Panc1 (cell line): Measurements from ENCODE around the gene RYR3. TPM values are rescaled to one million over a fixed set of nuclear protein-coding genes. Genes with fewer than 3 reads are reported as not detected.

Experiments
- ATAC-seq: fragments of 200-7000 bp; cut with Tn5 transposase; 2 replicates; pipeline ENCODE4 v1.9.1; 2020; ENCODE audit warnings: mild to moderate bottlenecking, moderate library complexity
- BruUV-seq: library from RNA; stranded (reverse); fragments of 400-500 nt; replicated peaks from 2 replicates; lab custom pipeline; 2021; lab: Mats Ljungman, UMichigan
- CTCF ChIA-PET: fragments of 300-600 bp; sonication (Branson Sonifier 250); formaldehyde crosslinking; loops from one replicate; lab custom pipeline; 2022; ENCODE audit warnings: antibody characterized with exemption; lab: Charles Lee
- POLR2A ChIA-PET: fragments of 300-600 bp; sonication (Branson Sonifier 250); formaldehyde crosslinking; loops from one replicate; lab custom pipeline; 2022; ENCODE audit warnings: antibody characterized with exemption; lab: Charles Lee
- DNase-seq: peaks from one replicate; pipeline ENCODE4 v3.0.0-alpha.2; 2010; ENCODE audit warnings: low read depth, low spot score
- H3K27ac ChIP-seq: 2 replicates; pipeline ENCODE4 v1.5.1; 2011; ENCODE audit warnings: mild to moderate bottlenecking, low read length, inconsistent platforms
- H3K27me3 ChIP-seq: fragments of 200-500 bp; sonication (Bioruptor generic); 2 replicates; pipeline ENCODE4 v1.6.0; 2014; ENCODE audit warnings: low read length, inconsistent platforms; ENCODE audit not compliant: control insufficient read depth, insufficient read depth
- H3K36me3 ChIP-seq: fragments of 200-500 bp; sonication (Bioruptor generic); 2 replicates; pipeline ENCODE4 v1.5.1; 2014; ENCODE audit warnings: inconsistent platforms, mild to moderate bottlenecking, low read length, moderate library complexity; ENCODE audit not compliant: control insufficient read depth, insufficient read depth
- H3K4me1 ChIP-seq: 2 replicates; pipeline ENCODE4 v1.5.1; 2011; ENCODE audit warnings: inconsistent platforms, mild to moderate bottlenecking, low read length, moderate library complexity; ENCODE audit not compliant: control insufficient read depth, insufficient read depth
- H3K4me3 ChIP-seq, 2 experiments: 2 replicates each; pipeline ENCODE4 v1.5.1; 2011 to 2012; ENCODE audit warnings: low read depth in 2 of 2, low read length in 2 of 2, mild to moderate bottlenecking in 2 of 2, inconsistent platforms in 1 of 2, moderate library complexity in 1 of 2
- H3K9me3 ChIP-seq: fragments of 200-500 bp; sonication (Bioruptor generic); 2 replicates; pipeline ENCODE4 v1.5.1; 2014; ENCODE audit warnings: low read depth, mild to moderate bottlenecking, inconsistent platforms, low read length, moderate library complexity; ENCODE audit not compliant: control insufficient read depth, insufficient read depth
- CTCF ChIP-seq: fragments of 450-650 bp; IDR thresholded peaks from 2 replicates; pipeline ENCODE4 v1.5.1; 2017; ENCODE audit warnings: mild to moderate bottlenecking
- POLR2AphosphoS5 ChIP-seq: IDR thresholded peaks from 2 replicates; pipeline ENCODE4 v1.6.1; 2012; ENCODE audit warnings: mild to moderate bottlenecking, low read depth, low read length, moderate library complexity
- SIN3A ChIP-seq: IDR thresholded peaks from 2 replicates; pipeline ENCODE4 v1.6.1; 2012; ENCODE audit warnings: low read depth, mild to moderate bottlenecking, low read length, moderate library complexity, borderline replicate concordance; ENCODE audit not compliant: insufficient read depth
- TCF7L2 ChIP-seq: IDR thresholded peaks from 2 replicates; pipeline ENCODE4 v1.6.1; 2011; ENCODE audit warnings: mild to moderate bottlenecking, low read depth, low read length, inconsistent platforms
- in situ Hi-C: cut with HindIII; loops from 2 replicates; pipeline ENCODE4 v1.10.0; 2016; ENCODE audit warnings: low sequenced_read_pairs, low pct_unique_long_range_greater_than_20kb
- intact Hi-C: fragments of 100-400 bp; cut with micrococcal nuclease; formaldehyde crosslinking; loops from one replicate; pipeline ENCODE4 v1.10.0; 2022; ENCODE audit not compliant: unreplicated experiment
- total RNA-seq: library from RNA; stranded (reverse); gene quantifications from one replicate; pipeline ENCODE4 v1.2.1, GENCODE V29; 2021; ENCODE audit not compliant: unreplicated experiment
- TF ChIP-seq, protein P1 (sequence below), 2 experiments: IDR thresholded peaks; 2 replicates each; pipeline ENCODE4 v1.6.1; 2011 to 2012; ENCODE audit warnings: low read depth in 2 of 2, control low read depth in 1 of 2, low read length in 1 of 2, mild to moderate bottlenecking in 1 of 2, moderate library complexity in 1 of 2; ENCODE audit not compliant: insufficient read depth in 1 of 2

The RYR3 gene
- total RNA-seq, 1 experiment from 2014 or later: not detected

DNA sequence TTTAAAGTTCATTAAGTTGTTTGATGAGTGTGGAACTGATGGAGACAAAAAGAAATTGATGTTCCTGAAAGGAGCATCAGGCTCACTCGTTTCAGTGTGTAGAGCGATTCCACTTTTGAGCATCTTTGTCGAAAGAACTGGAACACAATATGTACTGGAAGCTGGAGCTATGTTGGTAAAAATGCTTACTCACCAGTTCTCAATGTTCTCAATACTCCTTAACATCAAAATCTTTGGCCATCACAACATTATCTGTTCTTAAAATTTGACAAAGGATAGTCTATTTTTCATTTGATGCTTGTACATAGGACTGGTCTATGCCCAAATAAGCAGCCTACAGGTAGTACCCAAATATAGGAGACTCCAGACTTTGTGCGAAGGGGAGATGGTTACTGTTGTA is 18.7 kb downstream of the RYR3 start:
- no TSS peak for BruUV-seq
- POLR2A ChIA-PET: no interaction called here

DNA sequence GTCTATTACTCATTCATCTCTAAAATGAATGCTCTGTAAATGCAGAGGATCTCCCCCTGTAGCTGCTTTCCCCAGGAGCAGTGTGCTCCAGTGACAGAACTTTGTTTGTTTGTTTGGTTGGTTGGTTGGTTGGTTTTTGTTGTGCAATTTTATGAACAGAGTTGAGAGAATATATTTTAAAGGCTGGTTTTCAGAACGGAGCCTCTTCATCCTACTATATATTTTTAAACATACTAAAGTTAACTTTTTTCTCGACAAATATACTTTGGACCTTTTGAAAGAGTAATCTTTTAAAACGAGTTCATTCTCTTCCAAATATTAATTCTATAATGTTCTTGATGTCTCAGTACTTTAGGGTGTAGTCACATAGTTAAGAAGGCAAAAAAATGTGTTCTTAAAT is 20.2 kb downstream of the RYR3 start:
- Histone ChIP-seq H3K36me3 (no peaks in the 10 kb centered on the region), H3K4me1 (no peaks in the 10 kb centered on the region), H3K9me3 (no peaks in the 10 kb centered on the region), H3K27me3 (peaks cover 16% of the 10 kb centered on the region), H3K4me3 (no peak overlapping the region), H3K27ac (no peak overlapping the region)
- in situ Hi-C loops (no loop called here), intact Hi-C loops (no loop called here)
- DNase-seq (no peak), ATAC-seq (no peak)
- ChIA-PET POLR2A (no interaction called here), CTCF (no interaction called here)
- TF ChIP-seq, protein P1, sequence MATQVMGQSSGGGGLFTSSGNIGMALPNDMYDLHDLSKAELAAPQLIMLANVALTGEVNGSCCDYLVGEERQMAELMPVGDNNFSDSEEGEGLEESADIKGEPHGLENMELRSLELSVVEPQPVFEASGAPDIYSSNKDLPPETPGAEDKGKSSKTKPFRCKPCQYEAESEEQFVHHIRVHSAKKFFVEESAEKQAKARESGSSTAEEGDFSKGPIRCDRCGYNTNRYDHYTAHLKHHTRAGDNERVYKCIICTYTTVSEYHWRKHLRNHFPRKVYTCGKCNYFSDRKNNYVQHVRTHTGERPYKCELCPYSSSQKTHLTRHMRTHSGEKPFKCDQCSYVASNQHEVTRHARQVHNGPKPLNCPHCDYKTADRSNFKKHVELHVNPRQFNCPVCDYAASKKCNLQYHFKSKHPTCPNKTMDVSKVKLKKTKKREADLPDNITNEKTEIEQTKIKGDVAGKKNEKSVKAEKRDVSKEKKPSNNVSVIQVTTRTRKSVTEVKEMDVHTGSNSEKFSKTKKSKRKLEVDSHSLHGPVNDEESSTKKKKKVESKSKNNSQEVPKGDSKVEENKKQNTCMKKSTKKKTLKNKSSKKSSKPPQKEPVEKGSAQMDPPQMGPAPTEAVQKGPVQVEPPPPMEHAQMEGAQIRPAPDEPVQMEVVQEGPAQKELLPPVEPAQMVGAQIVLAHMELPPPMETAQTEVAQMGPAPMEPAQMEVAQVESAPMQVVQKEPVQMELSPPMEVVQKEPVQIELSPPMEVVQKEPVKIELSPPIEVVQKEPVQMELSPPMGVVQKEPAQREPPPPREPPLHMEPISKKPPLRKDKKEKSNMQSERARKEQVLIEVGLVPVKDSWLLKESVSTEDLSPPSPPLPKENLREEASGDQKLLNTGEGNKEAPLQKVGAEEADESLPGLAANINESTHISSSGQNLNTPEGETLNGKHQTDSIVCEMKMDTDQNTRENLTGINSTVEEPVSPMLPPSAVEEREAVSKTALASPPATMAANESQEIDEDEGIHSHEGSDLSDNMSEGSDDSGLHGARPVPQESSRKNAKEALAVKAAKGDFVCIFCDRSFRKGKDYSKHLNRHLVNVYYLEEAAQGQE (IDR thresholded peaks at IDR 0.05; ENCODE audit: insufficient read depth in 1 of 2, low read depth in 2 of 2, low read length in 1 of 2): no peak
- no peak for TF ChIP-seq CTCF
- no peak for TF ChIP-seq TCF7L2
- TF ChIP-seq SIN3A: no peak
- no peak for TF ChIP-seq POLR2AphosphoS5
- BruUV-seq: no TSS peak

More for the DNA sequence above, 18.7 kb downstream of the RYR3 start:
- no peak overlapping the region for H3K4me3 ChIP-seq
- no peaks in the 10 kb centered on the region for H3K9me3 ChIP-seq
- H3K27me3 ChIP-seq: peaks cover 16% of the 10 kb centered on the region
- in situ Hi-C loops: no loop called here
- CTCF ChIA-PET: no interaction called here
- H3K36me3 ChIP-seq: no peaks in the 10 kb centered on the region
- no peak for DNase-seq
- ATAC-seq: no peak
- H3K27ac ChIP-seq: no peak overlapping the region
- no peaks in the 10 kb centered on the region for H3K4me1 ChIP-seq
- intact Hi-C loops: no loop called here
- TF ChIP-seq CTCF (no peak), TCF7L2 (no peak), POLR2AphosphoS5 (no peak), SIN3A (no peak)
- TF ChIP-seq, protein P1 (IDR thresholded peaks at IDR 0.05; ENCODE audit: insufficient read depth in 1 of 2, low read depth in 2 of 2, low read length in 1 of 2): no peak
